ENCODE measurements around the gene FGFR3.

The FGFR3 gene

DNA sequence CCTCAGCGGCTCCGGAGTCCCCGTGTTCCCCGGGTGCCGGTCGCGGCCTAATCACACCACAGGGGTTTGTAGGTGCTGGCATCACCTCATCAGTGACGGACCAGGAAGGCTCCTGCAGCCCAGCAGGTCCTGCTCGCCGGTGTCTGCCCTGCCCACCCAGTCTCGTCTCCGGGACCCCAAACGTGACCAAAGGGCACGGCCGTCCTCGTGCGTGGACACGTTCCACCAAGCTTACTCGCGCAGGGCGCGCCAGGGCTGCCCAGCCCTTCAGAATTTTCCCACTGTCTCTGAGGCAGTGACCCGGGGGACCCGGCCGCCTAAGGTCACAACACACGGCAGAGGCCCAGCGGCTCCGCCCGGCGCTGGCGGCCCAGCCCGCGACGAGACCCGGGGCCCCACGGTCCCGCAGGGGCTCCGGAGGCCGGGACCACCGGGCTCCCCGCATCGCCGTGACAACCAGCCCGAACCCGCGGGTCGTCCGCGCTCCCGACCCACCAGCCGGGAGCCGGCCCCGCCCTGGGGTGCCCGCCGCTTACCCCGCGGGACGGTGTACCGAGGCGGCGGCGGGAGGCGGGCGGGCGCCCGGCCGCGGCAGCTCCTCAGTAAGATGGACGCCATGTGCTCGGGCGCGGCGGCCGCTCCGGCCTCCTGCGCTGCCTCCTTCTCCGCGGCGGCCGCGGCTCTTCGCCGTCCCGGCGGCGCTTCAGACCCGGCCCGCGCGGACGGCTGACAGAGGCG, 62.4 kb downstream of the FGFR3 start:
- Histone ChIP-seq H3K4me3 (ENCODE audit: low read depth, low read length) (peak overlapping the region; percentile 86), H3K27me3 (no peaks in the 10 kb centered on the region), H3K4me1 (peaks cover 3% of the 10 kb centered on the region; the same call in 1 of the 2 replicates), H3K9me3 (no peaks in the 10 kb centered on the region), H3K36me3 (peaks cover 11% of the 10 kb centered on the region)
- TF ChIP-seq, protein P1, sequence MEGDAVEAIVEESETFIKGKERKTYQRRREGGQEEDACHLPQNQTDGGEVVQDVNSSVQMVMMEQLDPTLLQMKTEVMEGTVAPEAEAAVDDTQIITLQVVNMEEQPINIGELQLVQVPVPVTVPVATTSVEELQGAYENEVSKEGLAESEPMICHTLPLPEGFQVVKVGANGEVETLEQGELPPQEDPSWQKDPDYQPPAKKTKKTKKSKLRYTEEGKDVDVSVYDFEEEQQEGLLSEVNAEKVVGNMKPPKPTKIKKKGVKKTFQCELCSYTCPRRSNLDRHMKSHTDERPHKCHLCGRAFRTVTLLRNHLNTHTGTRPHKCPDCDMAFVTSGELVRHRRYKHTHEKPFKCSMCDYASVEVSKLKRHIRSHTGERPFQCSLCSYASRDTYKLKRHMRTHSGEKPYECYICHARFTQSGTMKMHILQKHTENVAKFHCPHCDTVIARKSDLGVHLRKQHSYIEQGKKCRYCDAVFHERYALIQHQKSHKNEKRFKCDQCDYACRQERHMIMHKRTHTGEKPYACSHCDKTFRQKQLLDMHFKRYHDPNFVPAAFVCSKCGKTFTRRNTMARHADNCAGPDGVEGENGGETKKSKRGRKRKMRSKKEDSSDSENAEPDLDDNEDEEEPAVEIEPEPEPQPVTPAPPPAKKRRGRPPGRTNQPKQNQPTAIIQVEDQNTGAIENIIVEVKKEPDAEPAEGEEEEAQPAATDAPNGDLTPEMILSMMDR (IDR thresholded peaks at IDR 0.05; ENCODE audit: low read depth, low read length): no peak
- DNase-seq: no peak

DNA sequence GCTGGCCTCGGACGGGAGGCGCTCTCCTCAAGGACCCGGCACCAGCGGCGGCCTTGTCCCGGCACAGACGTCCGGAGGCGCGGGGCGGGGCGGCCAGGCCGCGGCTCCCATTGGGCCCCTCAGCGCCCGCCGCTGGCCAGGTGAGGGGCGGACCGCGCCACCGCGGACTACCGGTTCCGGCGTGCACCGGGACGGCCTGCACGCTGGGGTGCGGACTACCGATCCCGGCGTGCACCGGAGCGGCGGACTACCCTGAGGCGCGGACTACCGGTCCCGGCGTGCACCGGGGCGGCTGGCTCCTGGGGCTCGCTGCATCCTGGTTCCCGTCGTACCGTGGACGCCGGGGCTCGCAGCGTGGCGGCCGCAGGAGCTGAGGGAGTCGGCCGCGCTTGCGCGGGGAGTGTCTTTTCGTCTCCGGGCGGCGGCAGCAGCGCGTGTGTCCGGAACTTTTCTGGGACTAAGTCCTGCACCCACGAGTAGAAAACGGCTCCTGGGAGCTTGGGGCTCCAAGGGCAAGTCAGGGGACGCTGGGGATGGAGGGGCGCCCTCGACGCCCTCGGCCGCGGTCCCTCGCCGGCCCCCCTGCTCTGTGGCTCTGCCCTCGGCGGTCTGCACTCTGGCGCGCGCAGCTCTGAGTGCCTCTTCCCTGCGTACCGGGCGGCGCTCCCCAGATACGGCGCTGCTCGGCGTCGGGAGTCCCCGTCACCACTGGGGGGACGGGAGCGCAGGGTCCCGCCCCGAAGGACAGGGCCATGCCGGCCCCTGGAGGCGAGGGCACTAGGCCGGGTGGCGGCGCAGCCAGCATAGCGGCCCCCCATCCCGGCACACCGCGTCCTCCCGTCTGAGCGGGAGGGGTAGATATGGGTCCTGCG, 63.2 kb downstream of the FGFR3 start, which contains the start of gene LETM1:
TSS of gene LETM1 (minus strand) at position 86 of the 872 bp plus-strand sequence. CDS start 206 bp downstream, outside the sequence.
- Histone ChIP-seq H3K4me1 (peaks cover 3% of the 10 kb centered on the region; the same call in 1 of the 2 replicates), H3K36me3 (peaks cover 11% of the 10 kb centered on the region), H3K4me3 (ENCODE audit: low read depth, low read length) (peak within 1 kb of the TSS; percentile 86), H3K9me3 (no peaks in the 10 kb centered on the region), H3K27me3 (no peaks in the 10 kb centered on the region)
- TF ChIP-seq, protein P1 (IDR thresholded peaks at IDR 0.05; ENCODE audit: low read depth, low read length): peak; percentile 11; the same call in 1 of the 2 replicates
- DNase-seq: peak; percentile 97

DNA sequence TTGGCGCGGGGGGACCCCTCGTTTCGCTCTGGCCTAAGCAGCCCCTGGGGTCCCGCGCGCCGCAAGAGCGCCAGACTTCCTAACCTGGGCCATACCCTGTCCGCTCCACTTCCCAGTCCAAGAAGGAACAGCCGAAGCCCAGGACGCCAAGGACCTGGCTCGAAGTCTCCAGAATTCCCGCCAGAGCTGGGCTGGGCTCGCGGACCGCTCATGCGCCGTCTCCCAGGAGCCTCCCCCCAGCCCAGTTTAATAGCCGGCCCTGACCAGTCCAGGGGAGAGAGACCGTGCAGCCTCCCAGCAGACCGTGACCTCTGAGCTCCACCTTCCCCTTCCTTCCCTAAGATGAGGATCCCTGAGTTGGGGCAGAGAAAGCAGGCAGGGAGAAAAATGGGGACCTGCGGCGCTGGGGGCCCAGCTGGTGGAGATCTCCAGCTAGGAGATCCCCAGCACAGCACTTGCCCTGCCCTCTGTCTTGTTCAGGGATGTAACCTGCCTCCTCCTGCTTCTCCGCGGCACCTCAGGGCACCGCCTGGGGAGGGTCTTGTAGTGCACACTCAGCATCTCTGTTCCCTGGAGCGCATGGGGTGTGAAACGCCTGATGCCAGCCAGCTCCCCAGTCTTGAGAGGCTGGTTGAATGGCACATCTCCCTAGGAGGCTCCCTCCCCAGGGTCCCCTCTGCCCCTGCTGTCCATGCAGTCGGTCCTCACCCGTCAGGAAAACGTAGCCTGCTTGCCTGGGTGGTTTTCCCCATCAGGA, 64.0 kb downstream of the FGFR3 start:
- Histone ChIP-seq H3K36me3 (peaks cover 11% of the 10 kb centered on the region), H3K27me3 (no peaks in the 10 kb centered on the region), H3K4me3 (ENCODE audit: low read depth, low read length) (peak overlapping the region; percentile 86), H3K9me3 (no peaks in the 10 kb centered on the region), H3K4me1 (peaks cover 3% of the 10 kb centered on the region; the same call in 1 of the 2 replicates)
- no peak for DNase-seq
- TF ChIP-seq, protein P1 (IDR thresholded peaks at IDR 0.05; ENCODE audit: low read depth, low read length): no peak

DNA sequence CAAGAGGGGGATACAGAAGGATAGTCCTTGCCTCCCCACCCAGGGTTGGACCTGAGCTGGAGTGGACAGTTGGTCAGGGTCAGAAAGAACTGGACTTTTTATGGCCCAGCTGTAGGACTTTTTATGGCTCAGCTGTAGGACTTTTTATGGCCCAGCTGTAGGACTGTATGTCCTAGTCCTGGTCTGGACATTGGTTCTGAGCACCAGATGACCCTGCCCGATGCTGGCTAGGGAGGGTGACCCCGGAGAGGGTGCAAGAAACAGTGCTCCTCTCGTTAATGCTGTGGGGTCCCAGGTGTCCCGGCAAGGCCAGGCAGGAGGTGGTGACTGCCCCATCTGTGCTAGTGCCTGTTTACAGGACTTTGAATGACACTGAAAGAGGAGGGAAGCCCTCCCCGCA, 64.8 kb downstream of the FGFR3 start:
- Histone ChIP-seq H3K27me3 (no peaks in the 10 kb centered on the region), H3K9me3 (no peaks in the 10 kb centered on the region), H3K36me3 (peaks cover 11% of the 10 kb centered on the region), H3K4me1 (peaks cover 3% of the 10 kb centered on the region; the same call in 1 of the 2 replicates), H3K4me3 (ENCODE audit: low read depth, low read length) (no peak overlapping the region)
- TF ChIP-seq, protein P1 (IDR thresholded peaks at IDR 0.05; ENCODE audit: low read depth, low read length): no peak
- DNase-seq: no peak
